Measurements from ENCODE around the gene CDC14C.

Gene CDC14C

DNA sequence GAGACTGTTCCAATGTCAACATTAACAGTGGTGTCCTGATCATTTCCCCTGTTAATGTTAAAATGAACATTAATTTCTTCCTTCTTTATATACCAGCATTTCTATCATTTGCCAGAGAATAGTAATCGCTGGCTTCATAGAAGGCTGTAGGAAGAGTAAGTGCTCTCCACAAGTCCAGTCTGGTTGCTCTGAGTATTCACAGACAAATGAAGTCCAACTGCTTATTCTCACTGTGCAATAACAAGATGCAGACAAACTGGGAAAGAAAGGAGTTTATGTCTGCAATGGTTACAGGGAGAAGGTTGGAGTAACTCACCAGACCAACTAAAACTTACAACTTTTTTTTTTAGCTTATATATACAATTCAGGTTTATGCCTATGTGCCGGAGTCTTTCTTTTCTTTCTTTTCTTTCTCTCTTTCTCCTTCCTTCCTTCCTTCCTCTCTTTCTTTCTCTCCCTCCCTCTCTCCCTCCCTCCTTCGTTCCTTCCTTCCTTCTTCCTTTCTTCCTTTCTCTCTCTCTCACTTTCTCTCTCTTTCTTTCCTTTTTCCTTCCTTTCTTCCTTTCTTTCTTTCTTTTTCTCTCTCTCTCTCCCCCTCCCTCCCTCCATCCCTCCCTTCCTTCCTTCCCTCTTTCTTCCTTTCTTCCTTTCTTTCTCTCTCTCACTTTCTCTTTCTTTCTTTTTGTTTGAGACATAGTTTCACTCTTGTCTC lies 19.1 kb downstream of the CDC14C start:
- TF ChIP-seq, protein P1, sequence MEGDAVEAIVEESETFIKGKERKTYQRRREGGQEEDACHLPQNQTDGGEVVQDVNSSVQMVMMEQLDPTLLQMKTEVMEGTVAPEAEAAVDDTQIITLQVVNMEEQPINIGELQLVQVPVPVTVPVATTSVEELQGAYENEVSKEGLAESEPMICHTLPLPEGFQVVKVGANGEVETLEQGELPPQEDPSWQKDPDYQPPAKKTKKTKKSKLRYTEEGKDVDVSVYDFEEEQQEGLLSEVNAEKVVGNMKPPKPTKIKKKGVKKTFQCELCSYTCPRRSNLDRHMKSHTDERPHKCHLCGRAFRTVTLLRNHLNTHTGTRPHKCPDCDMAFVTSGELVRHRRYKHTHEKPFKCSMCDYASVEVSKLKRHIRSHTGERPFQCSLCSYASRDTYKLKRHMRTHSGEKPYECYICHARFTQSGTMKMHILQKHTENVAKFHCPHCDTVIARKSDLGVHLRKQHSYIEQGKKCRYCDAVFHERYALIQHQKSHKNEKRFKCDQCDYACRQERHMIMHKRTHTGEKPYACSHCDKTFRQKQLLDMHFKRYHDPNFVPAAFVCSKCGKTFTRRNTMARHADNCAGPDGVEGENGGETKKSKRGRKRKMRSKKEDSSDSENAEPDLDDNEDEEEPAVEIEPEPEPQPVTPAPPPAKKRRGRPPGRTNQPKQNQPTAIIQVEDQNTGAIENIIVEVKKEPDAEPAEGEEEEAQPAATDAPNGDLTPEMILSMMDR (IDR thresholded peaks at IDR 0.05): no peak
- TF ChIP-seq ZFX (IDR thresholded peaks at IDR 0.05; ENCODE audit: borderline replicate concordance): no peak

DNA sequence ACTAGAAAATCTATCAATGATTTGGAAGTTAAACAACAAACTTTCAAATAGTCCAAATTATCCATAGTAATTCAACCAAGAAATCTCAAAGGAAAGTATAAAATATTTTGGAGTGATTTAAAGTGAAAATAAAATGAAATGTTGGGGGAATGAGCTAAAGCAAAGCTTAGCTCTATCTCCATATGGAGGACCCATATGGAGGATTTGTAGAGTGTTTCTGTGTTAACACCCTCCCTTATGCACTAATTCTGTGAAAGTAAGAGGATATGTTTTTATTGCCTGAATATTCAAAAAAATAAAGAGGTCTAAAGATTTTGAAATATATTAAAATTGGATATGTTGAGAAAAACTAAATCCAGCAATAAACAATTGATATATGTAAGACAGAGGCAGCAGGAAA lies 31.6 kb downstream of the CDC14C start:
- TF ChIP-seq, protein P1 (IDR thresholded peaks at IDR 0.05): no peak
- TF ChIP-seq ZFX (IDR thresholded peaks at IDR 0.05; ENCODE audit: borderline replicate concordance): no peak
- no peak overlapping the region for H3K27ac ChIP-seq

More for the DNA sequence above, 19.1 kb downstream of the CDC14C start:
- H3K27ac ChIP-seq: no peak overlapping the region

DNA sequence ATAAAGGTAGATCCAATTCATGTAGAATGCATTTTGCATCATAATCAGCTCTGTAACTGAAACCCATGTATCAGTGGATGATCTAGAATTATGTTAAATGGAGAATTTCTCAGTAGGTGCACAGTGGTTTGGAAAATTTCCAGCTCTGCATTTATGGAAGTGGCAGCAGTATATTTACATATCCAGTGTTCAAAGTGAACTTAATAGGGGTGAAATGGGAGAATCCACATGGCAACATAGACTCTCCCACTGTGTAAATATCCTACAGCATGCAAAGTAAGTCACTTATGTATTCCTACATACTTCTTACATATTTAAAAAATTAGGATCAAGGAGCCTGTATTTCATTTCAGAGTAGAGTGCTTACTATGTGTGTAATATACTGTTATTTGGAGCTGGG lies 35.3 kb downstream of the CDC14C start:
- no peak overlapping the region for H3K27ac ChIP-seq
- no peak for TF ChIP-seq ZFX (IDR thresholded peaks at IDR 0.05; ENCODE audit: borderline replicate concordance)
- TF ChIP-seq, protein P1 (IDR thresholded peaks at IDR 0.05): no peak

DNA sequence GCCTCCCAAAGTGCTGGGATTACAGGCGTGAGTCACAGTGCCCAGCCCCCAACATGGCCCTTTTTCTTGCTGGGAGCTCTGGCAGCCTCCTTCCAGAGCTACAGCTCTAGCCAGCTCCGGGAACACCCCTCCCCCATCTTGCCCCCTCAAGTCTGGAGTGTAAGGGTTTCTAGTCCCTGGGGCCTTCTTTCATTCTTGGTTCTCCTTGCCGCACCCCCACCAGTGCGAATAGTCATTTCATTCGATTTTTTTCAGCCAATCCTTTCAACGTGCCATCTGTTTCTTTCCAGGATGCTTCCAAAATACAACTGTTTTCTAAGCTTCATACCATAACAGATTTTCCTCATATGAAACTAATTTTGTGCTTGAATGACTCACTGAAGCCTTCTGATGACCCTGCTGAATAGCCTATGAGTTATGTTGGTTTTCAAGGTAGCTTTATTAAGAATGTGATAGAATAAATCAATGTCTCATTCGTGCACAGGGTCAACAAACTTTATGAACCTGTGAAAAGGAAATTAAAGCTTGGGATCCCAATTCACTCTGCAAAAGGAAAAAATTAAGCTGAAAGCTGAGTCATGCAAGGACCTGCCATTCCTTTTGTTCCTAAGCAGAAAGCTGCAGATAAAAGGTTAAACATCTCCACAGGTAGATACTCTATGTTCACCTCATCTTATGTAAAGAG lies 38.6 kb downstream of the CDC14C start:
- H3K27ac ChIP-seq: no peak overlapping the region
- TF ChIP-seq, protein P1 (IDR thresholded peaks at IDR 0.05): no peak
- TF ChIP-seq ZFX (IDR thresholded peaks at IDR 0.05; ENCODE audit: borderline replicate concordance): no peak

DNA sequence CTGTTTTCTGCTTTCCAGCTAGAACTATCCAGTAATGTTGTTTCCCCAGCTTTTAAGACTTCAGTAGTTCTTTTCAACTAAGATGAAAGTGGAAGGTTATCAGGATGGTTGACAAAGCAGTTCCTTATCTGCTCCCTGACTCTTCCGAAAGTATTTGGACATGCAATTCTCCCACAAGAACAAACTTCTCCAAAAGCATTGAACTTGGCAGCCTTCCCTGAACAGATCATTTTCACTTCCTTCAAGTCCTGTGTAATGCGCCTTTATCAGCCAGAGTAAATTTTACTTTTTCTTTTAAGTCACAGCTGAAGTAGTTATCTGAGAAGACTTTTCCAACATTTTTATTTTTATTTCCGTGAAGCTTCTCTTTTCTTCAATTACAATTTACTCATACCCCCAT lies 39.7 kb downstream of the CDC14C start:
- no peak for TF ChIP-seq ZFX (IDR thresholded peaks at IDR 0.05; ENCODE audit: borderline replicate concordance)
- TF ChIP-seq, protein P1 (IDR thresholded peaks at IDR 0.05): no peak
- H3K27ac ChIP-seq: no peak overlapping the region

DNA sequence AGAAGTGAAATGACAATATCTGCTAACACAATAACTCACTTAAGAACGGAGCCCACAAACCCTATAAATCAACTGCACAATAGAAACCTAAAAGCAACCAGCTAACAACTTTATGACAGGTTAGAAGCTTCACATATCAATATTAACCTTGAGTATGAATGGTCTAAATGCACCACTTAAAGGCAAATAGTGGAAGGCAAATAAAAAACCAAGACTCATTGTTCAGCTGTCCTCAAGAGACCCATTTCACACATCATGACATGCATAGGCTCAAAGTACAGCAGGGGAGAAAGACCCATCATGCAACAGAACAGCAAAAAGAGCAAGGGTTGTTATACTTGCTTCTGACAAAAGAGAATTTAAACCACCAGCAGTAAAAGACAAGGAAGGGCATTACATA lies 46.8 kb downstream of the CDC14C start:
- no peak overlapping the region for H3K27ac ChIP-seq
- TF ChIP-seq, protein P1 (IDR thresholded peaks at IDR 0.05): no peak
- TF ChIP-seq ZFX (IDR thresholded peaks at IDR 0.05; ENCODE audit: borderline replicate concordance): no peak

DNA sequence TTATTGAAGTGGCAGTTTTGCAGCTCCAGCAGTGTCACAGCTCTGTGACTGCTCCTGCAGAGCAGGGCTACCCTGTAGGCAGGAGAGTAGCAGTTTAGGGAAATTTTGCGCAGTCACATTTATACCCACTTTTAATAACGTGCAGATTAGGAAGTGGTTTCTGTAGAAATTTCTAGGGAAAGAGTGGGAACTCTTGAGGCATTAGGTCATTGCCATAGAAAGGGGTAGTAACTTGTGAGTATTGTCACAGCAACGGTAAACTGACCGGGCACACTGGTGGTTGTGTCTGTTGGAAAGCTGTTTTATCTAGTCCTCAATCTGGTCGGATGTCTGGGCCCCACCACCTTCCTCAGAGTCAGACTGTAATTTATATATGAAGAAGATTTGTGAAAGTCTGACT lies 51.9 kb downstream of the CDC14C start:
- H3K27ac ChIP-seq: no peak overlapping the region
- TF ChIP-seq, protein P1 (IDR thresholded peaks at IDR 0.05): no peak
- no peak for TF ChIP-seq ZFX (IDR thresholded peaks at IDR 0.05; ENCODE audit: borderline replicate concordance)

All from 22Rv1 (cell line).